SKM-1 (cell line): ENCODE results near the gene BID.

ENCODE experiments used
- DNase-seq: peaks from one replicate; lab custom pipeline; 2025; ENCODE audit not compliant: unreplicated experiment; lab: John Stamatoyannopoulos, UW

The BID gene

DNA sequence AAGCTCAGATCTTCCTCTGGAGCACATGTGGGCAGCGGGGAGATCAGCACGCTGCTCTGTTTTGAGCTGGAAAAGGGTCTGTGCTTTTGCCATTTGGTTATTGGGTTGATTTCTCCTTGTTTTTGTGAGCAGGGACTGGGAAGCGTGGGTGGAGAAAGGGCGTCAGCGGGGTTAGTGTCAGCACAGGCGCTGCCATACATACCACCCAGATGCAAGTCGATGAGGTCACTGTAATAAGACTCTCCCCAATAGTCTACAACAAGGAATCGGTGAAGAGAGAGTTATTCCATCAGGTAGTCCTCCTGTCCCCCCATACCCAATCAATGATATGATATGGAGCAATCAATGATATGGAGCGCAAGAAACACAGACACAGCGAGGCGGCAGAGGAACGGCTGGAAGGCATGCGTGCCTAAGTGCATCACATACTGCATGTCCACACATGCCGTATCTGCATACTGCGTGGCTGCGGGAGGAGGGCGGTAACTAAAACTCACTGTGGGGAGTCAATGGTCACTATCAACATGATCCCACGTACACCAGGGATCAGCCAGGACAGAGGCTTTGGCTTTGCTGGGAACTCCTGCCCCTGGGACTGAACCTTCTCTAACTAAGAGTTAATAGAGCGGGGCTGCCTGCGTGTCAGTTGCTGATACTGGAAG lies 29.5 kb upstream of the BID start:
- no peak for DNase-seq

- no peak for DNase-seq
Observed at GRCh38 chr22:17802822-17803221, 28.6 kb upstream of the BID start.

- DNase-seq: no peak
Observed at GRCh38 chr22:17802411-17802810, 28.1 kb upstream of the BID start.

GRCh38 chr22:17797721-17798559 lies 23.7 kb upstream of the BID start:
- DNase-seq: peak; percentile 33

- DNase-seq: no peak
Observed at GRCh38 chr22:17796695-17797094, 22.4 kb upstream of the BID start.

DNA sequence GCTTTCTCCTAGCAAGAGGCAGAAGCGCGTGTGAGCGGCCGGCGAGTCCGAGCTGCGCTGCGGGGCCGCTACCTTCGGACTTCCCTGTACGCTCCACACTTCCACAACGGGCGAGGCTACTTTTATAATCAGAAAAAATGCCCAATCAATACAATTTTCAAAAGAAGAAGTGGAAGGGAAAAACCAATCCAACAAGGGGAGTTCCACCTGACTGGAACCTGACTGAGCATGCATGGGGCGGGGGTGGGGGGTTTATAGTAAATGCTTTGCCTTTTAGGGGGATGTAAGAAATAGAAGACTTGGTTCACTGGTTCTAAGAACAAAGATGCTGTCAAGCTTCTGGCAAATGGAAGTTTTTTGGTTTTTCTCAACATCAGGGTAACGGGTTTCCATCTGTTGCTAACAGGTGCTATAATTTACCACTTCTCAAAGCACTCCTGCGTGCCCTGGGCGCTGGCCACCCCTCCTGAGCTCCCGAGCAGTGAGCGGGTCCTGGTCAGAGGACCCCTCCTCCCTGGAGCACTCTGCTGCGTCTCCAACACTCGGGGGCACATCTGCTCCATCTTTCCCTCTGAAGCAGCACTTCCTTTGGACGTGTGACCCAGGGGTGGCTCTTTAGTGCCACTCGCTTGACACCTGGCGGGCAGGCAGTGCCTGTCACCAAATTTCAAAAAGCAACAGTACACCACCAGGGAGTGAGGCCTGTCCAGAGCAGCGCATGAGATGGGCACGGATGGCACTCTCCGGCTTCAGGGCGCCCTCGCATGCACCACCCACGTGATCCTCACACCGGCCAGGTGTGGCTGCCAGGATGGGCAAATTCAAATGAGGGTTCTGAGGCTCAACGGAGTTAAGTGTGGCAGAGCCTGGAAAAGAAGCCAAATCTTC lies 21.6 kb upstream of the BID start:
- no peak for DNase-seq

GRCh38 chr22:17794726-17795542 lies 20.7 kb upstream of the BID start:
- DNase-seq: no peak

- no peak for DNase-seq
Observed at GRCh38 chr22:17792854-17793434, 18.7 kb upstream of the BID start.

- no peak for DNase-seq
Observed at GRCh38 chr22:17792299-17792698, 18.0 kb upstream of the BID start.

GRCh38 chr22:17791196-17791595 lies 16.9 kb upstream of the BID start:
- no peak for DNase-seq

DNA sequence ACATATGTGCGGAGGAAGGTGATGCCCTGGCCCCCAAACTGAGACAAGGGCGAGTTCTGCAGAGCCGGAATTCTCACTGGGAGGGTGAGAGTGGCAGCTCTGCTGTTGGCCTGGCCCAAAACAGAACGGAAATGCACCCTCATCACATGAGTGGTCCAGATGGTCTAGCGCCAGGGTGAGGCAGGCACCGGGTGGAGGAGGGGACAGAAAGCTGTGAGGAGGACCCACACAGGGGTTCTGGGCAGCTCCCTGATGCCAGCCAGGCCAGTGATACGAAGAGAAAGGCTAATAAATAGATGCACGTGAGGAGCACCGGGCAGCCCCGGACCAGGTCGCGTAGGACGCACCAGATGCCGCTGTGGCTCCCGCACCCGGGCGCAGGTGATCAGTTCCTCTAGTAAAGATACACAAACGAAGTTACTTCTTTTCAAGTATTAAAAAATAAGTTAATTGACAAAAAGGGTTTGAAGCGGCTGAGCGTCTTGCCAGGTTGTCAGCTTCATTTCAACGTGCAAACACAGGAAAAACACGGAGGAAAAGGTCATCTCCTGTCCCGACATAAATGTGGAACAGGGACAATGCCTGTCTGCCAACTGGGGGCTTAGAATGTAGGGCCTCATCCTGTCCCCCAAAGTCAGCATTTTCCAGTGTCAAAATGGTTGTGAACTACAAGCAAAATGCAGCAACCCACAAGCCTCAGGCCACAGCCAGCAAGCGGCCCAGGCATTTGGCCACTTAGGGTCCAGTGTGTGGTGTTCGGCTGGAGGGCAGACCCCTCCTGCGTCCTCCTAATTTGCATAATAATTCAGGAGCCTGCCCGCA lies 15.3 kb upstream of the BID start:
- no peak for DNase-seq

DNA sequence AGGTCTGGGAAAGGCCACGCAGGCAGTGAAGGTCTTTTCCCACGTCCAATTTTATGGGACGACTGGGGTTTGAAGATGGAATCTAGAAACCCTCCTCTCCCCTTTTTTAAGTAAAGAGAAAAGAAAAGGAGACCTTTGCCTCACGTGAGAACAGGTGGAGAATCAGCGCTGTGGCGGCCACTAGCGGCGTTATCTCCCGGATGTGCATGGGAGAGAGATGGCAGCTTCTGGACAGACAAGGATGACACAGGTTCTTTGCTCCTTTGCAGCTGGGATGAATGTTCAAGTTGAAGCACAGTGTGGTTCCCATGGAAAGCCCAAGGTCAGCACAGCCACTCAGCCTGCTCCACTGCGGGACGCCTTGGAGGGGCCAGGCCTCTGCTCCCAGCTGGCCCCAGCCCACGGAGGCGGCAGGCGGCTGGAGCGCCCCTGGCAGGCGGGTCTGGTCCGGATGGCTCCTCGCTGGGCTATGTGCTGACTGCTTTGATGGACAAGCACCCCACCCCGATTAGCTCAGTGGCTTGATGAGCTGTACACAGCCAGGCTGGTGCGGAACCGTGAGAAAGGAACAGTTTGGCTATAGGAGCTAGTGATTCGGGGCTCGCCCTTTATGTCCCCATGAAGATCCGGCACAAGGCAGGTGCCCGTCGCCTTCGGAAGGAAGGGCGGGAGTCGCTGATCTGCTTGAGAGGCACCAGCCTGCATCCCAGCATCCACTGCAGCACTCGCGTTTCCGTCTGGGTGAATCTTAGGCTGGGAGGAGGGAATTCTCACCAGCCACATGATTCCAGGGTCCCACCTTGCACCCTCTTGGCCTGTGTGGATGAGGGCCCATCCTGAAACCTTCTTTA lies 14.5 kb upstream of the BID start:
- no peak for DNase-seq

DNA sequence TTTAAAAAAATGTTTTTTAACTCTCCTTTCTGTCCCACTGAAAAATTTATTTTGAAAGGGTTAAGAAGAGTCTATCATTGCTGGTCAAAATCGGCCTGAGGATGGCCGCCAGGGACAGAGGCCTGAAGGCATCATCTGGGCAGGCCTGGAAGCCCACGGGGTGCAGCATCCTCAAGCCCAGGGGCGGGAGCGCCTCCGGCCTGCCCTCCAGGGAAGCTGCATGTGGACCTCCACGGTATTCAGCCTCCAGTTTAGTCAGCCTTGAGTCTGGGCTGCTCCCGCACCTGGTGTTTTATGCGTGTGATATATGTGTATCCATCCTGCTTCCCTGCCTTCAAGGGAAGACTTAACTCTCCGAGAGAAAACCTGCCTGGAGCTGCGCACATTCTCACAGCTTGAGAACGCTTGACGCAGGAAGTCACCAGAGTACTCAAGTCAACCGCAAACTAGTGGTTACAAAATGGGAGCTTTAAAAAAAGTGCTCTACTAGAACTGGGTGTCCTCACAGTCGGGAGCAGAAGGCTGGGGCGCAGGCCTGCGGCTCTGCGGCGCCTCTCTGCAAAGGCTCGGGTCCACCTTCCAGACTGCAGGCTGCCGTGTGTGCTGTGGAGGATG lies 13.6 kb upstream of the BID start:
- no peak for DNase-seq

DNA sequence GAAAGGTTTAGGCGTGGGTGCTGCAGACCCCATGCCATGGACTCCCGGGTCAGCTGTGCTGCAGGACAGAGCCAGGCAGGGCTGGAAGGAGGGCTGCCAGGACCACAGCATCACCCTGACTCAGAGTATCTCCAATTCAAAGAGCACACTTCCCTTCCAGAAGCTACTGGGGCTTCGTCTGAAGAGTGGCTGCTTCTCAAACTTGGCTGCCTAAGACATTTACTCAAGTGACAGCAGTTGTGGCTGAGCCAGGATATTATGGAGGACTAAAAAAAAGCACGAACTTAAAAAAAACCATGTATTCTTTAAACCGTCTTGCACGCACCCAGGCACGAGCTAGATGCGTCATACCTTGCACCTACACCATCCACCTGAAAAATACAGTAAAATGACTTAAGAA lies 13.0 kb upstream of the BID start:
- DNase-seq: no peak

- DNase-seq: no peak
Observed at GRCh38 chr22:17786435-17787161, 12.3 kb upstream of the BID start.

DNA sequence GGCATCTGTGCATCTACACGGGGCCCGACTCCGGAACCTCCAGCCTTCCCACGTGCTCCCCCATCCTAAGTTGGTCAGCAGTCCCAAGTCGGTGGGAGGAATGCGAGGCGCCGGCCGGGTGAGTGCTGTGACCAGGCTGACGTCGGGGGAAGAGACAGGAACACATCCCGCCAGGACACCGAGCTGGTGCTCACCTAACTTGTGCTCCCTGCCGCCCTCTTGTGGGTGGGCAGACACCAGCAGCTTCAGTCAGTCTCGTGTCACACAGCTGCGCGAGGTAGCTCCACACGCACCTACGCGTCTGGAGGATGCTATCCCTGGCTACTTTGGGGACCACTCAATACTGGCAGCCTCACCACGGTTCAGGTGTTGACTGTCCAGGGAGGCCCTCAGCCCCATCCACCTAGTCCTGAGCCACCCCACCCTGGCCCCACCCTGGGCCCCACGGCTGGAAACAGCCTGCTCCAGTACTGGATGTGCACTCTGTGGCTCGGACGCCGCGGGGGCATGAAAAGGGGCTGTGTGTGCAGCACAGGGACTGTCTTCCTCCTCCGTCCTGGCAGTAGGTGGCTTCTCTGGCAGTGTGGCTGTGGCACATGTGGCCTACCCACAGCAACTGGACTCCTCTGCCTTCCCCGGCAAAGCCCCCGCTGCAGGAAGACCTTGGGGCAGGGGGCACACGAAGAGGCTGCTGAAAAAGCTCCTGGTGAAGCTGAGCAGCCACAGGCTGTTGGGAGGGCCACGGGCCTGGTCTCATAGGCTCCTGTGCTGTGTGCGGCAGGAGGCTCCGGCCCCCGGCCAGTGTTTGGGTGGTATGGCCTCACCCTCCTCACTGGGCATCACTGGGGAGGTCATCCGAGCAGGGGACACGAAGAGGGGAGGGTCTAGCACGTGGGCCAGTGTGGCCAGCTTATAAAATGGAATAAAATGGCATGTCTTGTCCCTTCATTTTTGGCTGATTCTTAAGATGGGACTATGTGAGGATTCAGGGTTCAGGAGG lies 11.2 kb upstream of the BID start:
- peak; percentile 33 for DNase-seq
